Neutrophil (primary cell): ENCODE data around the gene QARS1.

Source experiments
- H3K27ac ChIP-seq: fragments of 200-600 bp; sonication (generic); 2 replicates; pipeline ENCODE4 v1.5.1; 2016; ENCODE audit warnings: mild to moderate bottlenecking, moderate library complexity
- H3K27me3 ChIP-seq: fragments of 200-600 bp; sonication (generic); 2 replicates; pipeline ENCODE4 v1.6.0; 2016; ENCODE audit warnings: mild to moderate bottlenecking
- H3K36me3 ChIP-seq: fragments of 200-600 bp; sonication (generic); 2 replicates; pipeline ENCODE4 v1.5.1; 2017
- H3K4me1 ChIP-seq, 2 experiments: fragments of 200-600 bp in 1 of 2; sonication (generic) in 1 of 2; 1 replicate in 1 of 2; 2 replicates in 1 of 2; pipeline versions ENCODE4 v1.5.1 to v1.6.1; 2013 to 2016; ENCODE audit warnings: low read depth in 1 of 2, low read length in 1 of 2, mild to moderate bottlenecking in 1 of 2, moderate library complexity in 1 of 2; ENCODE audit not compliant: control insufficient read depth in 1 of 2, insufficient read depth in 1 of 2
- H3K4me3 ChIP-seq, 2 experiments: fragments of 200-600 bp in 1 of 2; sonication (generic) in 1 of 2; 1 replicate in 1 of 2; 2 replicates in 1 of 2; pipeline ENCODE4 v1.5.1; 2013 to 2016; ENCODE audit warnings: low read depth in 1 of 2, low read length in 1 of 2, mild to moderate bottlenecking in 1 of 2, moderate library complexity in 1 of 2
- H3K9me3 ChIP-seq: fragments of 200-600 bp; sonication (generic); 2 replicates; pipeline ENCODE4 v1.5.1; 2016
- TF ChIP-seq, protein P1 (sequence below): fragments of 200-600 bp; sonication (generic); IDR thresholded peaks from 2 replicates; pipeline ENCODE4 v1.5.1; 2016; ENCODE audit warnings: antibody characterized with exemption

The QARS1 gene

DNA sequence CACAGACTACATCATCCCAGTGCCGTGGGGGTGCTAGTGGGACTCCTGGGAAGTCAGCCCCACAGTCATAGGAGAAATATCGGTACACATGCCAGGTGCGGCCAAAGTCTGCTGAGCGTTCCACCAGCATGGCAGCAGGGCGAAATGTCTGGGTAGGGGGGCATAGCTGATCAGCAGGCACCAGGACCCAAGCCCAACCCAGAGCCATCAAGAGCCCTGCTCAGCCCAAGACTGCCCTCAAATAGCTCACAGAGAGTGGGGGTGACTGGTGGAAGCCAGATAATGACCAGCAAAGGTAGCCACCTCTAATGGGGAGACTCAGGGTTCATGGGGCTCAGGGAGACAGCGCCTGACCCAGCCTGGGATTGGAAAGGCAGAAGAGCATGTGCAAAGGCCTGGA lies 27.0 kb upstream of the QARS1 start:
- Histone ChIP-seq H3K27ac (no peak overlapping the region), H3K9me3 (no peaks in the 10 kb centered on the region), H3K36me3 (no peaks in the 10 kb centered on the region), H3K4me3 (no peak overlapping the region), H3K27me3 (peaks cover 17% of the 10 kb centered on the region), H3K4me1 (peaks cover 10 to 14% of the 10 kb centered on the region in 2 experiments)
- TF ChIP-seq, protein P1, sequence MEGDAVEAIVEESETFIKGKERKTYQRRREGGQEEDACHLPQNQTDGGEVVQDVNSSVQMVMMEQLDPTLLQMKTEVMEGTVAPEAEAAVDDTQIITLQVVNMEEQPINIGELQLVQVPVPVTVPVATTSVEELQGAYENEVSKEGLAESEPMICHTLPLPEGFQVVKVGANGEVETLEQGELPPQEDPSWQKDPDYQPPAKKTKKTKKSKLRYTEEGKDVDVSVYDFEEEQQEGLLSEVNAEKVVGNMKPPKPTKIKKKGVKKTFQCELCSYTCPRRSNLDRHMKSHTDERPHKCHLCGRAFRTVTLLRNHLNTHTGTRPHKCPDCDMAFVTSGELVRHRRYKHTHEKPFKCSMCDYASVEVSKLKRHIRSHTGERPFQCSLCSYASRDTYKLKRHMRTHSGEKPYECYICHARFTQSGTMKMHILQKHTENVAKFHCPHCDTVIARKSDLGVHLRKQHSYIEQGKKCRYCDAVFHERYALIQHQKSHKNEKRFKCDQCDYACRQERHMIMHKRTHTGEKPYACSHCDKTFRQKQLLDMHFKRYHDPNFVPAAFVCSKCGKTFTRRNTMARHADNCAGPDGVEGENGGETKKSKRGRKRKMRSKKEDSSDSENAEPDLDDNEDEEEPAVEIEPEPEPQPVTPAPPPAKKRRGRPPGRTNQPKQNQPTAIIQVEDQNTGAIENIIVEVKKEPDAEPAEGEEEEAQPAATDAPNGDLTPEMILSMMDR = no peak

DNA sequence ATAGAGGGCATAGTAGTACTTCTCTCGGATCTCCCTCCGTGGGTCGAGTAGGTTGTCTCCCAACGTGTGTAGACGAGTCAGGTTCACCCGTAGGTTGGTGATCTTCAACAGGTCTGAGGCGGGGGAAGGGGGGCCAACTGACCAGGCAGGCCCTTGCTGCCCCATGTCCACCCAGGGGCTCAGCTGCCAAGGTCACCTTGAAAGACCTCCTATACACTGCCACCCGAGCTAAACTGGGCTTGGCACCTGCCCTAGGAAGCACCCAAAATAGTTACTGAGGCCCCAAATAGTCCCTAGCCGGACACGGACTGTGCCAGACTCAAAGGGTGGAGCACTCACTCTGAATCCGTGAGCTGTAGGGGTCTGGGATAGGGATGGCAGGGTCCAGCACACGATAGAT lies 26.5 kb upstream of the QARS1 start:
- TF ChIP-seq, protein P1 = no peak
- H3K4me3 ChIP-seq = no peak overlapping the region
- H3K36me3 ChIP-seq = no peaks in the 10 kb centered on the region
- no peaks in the 10 kb centered on the region for H3K9me3 ChIP-seq
- H3K27me3 ChIP-seq = peaks cover 17% of the 10 kb centered on the region
- peaks cover 10 to 14% of the 10 kb centered on the region in 2 experiments for H3K4me1 ChIP-seq
- no peak overlapping the region for H3K27ac ChIP-seq

DNA sequence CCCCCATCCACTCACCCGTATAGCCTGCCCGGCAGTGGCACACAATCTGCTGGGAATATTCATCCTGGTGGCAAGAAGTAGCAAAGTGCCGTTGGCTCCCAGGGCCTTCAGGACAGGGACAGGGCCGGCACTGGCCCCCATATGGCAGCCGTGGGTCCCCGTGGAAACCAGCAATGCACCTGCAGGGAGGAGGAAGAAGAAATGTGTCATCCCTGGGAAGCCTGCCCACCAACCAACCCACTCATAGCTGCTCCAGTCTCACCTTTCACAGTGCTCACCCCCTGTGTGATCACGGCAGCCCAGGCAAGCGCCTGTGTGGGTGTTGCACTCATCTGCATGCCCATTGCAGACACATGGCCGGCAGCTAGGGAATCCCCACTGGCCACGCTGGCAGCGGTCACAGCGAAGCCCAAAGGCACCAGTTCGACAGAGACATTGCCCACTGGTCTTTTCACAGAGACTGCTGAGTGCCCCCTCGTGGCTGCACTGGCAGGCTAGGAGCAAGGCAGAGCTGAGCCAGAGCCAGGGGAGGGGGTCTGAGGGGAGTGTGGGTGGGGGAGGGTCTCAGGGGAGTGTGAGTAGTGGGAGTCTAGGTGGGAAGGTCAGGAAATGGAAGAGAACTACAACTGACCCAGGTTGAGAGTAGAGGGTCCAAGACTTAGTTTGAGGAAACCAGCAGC lies 20.6 kb upstream of the QARS1 start:
- H3K27ac ChIP-seq = no peak overlapping the region
- H3K4me3 ChIP-seq = no peak overlapping the region
- TF ChIP-seq, protein P1 = no peak
- H3K27me3 ChIP-seq = no peaks in the 10 kb centered on the region
- H3K4me1 ChIP-seq = peaks cover 2 to 12% of the 10 kb centered on the region in 2 experiments
- H3K36me3 ChIP-seq = no peaks in the 10 kb centered on the region
- H3K9me3 ChIP-seq = no peaks in the 10 kb centered on the region

DNA sequence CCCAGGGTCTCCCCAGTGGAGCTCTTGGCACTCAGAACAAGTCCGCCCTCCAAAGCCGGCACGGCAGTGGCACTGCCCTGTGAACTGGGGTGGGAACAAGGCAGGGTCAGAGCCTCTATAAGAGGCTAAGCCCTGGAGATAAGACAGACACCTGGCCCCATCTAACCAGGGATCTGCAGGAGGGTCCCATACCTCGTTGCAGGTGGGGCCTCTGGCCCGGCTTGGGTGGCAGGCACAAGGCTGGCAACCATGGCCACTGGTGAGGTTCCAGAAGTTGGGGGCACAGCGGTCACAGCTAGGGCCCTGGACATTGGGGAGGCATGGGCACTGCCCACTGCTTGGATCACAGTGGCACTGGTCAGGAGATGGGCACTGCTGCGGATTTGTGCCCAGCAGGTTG lies 19.6 kb upstream of the QARS1 start:
- TF ChIP-seq, protein P1 = no peak
- Histone ChIP-seq H3K36me3 (no peaks in the 10 kb centered on the region), H3K27me3 (no peaks in the 10 kb centered on the region), H3K4me1 (peaks cover 11 to 22% of the 10 kb centered on the region in 2 experiments), H3K27ac (no peak overlapping the region), H3K4me3 (no peak overlapping the region), H3K9me3 (no peaks in the 10 kb centered on the region)

DNA sequence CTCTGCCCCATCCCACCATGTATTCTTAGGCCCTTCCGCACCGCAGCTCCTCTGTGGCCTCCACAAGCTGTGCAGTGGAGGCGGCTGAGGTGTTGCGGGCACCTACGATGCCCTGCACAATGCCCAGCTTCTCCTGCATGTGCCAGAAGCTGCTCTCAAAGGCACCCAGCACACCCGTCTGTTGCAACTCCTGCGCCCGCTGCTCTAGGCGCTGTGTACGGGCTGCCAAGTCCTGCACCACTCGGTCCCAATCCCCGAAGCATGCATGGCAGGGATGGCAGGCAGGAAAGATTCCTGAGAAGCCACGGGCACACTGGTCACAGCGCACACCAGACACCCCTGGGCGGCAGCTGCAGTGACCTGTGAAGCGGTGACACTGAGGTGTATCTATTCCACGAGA lies 19.1 kb upstream of the QARS1 start:
- TF ChIP-seq, protein P1 = no peak
- peaks cover 4% of the 10 kb centered on the region for H3K36me3 ChIP-seq

More for the DNA sequence above, 19.1 kb upstream of the QARS1 start:
- Histone ChIP-seq H3K27me3 (no peaks in the 10 kb centered on the region), H3K27ac (no peak overlapping the region), H3K9me3 (no peaks in the 10 kb centered on the region), H3K4me1 (peaks cover 13 to 25% of the 10 kb centered on the region in 2 experiments), H3K4me3 (no peak overlapping the region)
